ENCODE data around the gene TOR1B. TPM values are rescaled to one million over a fixed set of nuclear protein-coding genes. Genes with fewer than 3 reads are reported as not detected.
A peak's percentile ranks its signal among the peaks of the same experiment; 100 is the strongest.

The TOR1B gene
- total and polyA plus RNA-seq, 4 donors = 12.8 to 31.9 (median 17.8) TPM

DNA sequence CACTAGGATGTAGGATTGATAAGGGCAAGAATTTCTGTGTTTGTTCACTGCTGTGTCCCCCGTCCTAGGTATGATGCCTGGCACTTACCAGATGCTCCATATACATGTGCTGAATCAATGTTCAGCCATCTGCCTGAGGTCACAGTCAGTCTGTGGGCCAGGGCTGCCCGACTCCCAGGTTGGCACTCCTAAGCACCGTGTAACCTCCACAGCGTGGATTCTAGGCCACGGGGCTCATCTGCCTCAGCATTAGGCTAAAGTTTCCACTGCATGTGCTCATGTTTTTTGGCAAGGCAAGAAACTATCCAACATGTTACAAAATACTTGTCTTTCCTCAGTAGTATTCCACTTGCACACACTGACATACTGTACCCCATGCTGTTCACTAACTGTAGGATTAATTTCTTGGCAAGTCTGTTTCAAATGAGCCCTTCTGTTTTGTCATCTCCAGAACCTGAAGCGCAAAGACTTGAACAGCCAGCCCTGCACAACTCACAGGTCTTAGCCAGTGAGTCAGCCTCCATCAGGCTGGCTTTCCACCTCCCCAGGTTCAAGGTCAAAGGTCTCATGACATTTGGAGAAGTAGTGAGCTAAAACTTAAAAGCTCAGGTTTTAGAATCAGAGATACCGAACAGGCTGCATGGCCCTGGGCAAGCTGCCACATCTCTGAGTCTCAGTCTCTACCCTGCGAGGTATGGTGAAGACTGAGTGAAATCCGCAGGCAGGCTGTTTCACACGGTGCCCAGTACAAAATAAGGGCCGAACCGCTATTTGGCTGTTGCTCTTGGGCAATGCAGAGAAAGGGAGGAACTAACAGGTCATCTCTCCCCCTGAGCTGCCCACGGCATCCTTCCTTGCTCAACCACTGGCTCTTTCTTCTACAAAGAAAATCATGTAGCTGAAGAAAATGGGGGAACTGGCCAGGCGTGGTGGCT lies 13.8 kb downstream of the TOR1B start:
- Histone ChIP-seq H3K27me3 (ENCODE audit: control insufficient read depth in 4 of 4, insufficient read depth in 4 of 4, low read length in 3 of 4) (no peaks in the 10 kb centered on the region), H3K27ac (ENCODE audit: low read depth in 1 of 2, low read length in 2 of 2) (no peak overlapping the region), H3K4me1 (ENCODE audit: control insufficient read depth in 4 of 4, insufficient read depth in 4 of 4, low read length in 3 of 4) (peaks cover 0 to 9% (median 6%) of the 10 kb centered on the region in 4 donors), H3K9ac (ENCODE audit: low read depth in 1 of 2, low read length in 2 of 2) (no peak overlapping the region), H3K9me3 (ENCODE audit: control insufficient read depth in 4 of 4, low read length in 3 of 4) (no peaks in the 10 kb centered on the region), H3K4me3 (ENCODE audit: low read depth in 1 of 3, low read length in 3 of 3) (no peak overlapping the region), H3K36me3 (ENCODE audit: control insufficient read depth in 4 of 4, insufficient read depth in 3 of 4, low read depth in 1 of 4, low read length in 3 of 4) (peaks cover 7 to 41% (median 26%) of the 10 kb centered on the region in 4 donors)
- 91% methylated on average over 14 of the region's 14 CpGs for WGBS
- DNase-seq (ENCODE audit: low spot score) = no peak
- TF ChIP-seq HNF4A (conservative IDR thresholded peaks at IDR 0.05) (no peak), TAF1 (conservative IDR thresholded peaks at IDR 0.05) (no peak), ATF3 (IDR thresholded peaks at IDR 0.05) (no peak), HNF4G (IDR thresholded peaks at IDR 0.05) (no peak), CTCF (IDR thresholded peaks at IDR 0.05; ENCODE audit: low read depth, low read length, missing input control) (no peak), EGR1 (IDR thresholded peaks at IDR 0.05; ENCODE audit: low read depth in 2 of 2) (no peak), YY1 (IDR thresholded peaks at IDR 0.05) (no peak)

- WGBS = 25% methylated on average over 26 of the region's 26 CpGs
- H3K36me3 ChIP-seq (ENCODE audit: control insufficient read depth in 4 of 4, insufficient read depth in 3 of 4, low read depth in 1 of 4, low read length in 3 of 4) = peaks cover 9 to 32% (median 22%) of the 10 kb centered on the region in 4 donors
- no peaks in the 10 kb centered on the region for H3K9me3 ChIP-seq (ENCODE audit: control insufficient read depth in 4 of 4, low read length in 3 of 4)
- no peak overlapping the region for H3K27ac ChIP-seq (ENCODE audit: low read depth in 1 of 2, low read length in 2 of 2)
- peaks cover 0 to 11% (median 8%) of the 10 kb centered on the region in 4 donors for H3K4me1 ChIP-seq (ENCODE audit: control insufficient read depth in 4 of 4, insufficient read depth in 4 of 4, low read length in 3 of 4)
- peak overlapping the region; percentile 27 to 86 (median 80) for H3K4me3 ChIP-seq (ENCODE audit: low read depth in 1 of 3, low read length in 3 of 3)
- H3K27me3 ChIP-seq (ENCODE audit: control insufficient read depth in 4 of 4, insufficient read depth in 4 of 4, low read length in 3 of 4) = no peaks in the 10 kb centered on the region
- TF ChIP-seq ATF3 (IDR thresholded peaks at IDR 0.05) (no peak), FOXA1 (IDR thresholded peaks at IDR 0.05) (no peak), EGR1 (IDR thresholded peaks at IDR 0.05; ENCODE audit: low read depth in 2 of 2) (no peak), RXRA (IDR thresholded peaks at IDR 0.05) (no peak), HNF4A (conservative IDR thresholded peaks at IDR 0.05) (no peak), RAD21 (IDR thresholded peaks at IDR 0.05) (no peak), FOXA2 (IDR thresholded peaks at IDR 0.05) (no peak), CTCF (IDR thresholded peaks at IDR 0.05; ENCODE audit: low read depth, low read length, missing input control) (no peak)
- H3K9ac ChIP-seq (ENCODE audit: low read depth in 1 of 2, low read length in 2 of 2) = peak overlapping the region in 1 of 2 donors; percentile 42
- no peak for DNase-seq (ENCODE audit: low spot score)
Observed at GRCh38 chr9:129822898-129823541, 20.0 kb downstream of the TOR1B start.

Measured in liver (tissue), 9 donors.